HEK293 (cell line): ENCODE results near the gene SLC22A31.

Experiments used
- ZBTB26 ChIP-seq: fragments of 450-650 bp; formaldehyde crosslinking; optimal IDR thresholded peaks from 2 replicates; pipeline ENCODE3; 2016; ENCODE audit warnings: missing biosample characterization, mild to moderate bottlenecking, missing genetic modification characterization
- TF ChIP-seq, protein P1 (sequence below): fragments of 450-650 bp; formaldehyde crosslinking; IDR thresholded peaks from 2 replicates; pipeline ENCODE4 v1.5.1; 2016; ENCODE audit warnings: missing biosample characterization, missing genetic modification characterization

GRCh38 chr16:89161763-89162713 lies 38.3 kb downstream of the SLC22A31 start:
- no peak for TF ChIP-seq ZBTB26 (tag by site-specific recombination)
- TF ChIP-seq, protein P1, sequence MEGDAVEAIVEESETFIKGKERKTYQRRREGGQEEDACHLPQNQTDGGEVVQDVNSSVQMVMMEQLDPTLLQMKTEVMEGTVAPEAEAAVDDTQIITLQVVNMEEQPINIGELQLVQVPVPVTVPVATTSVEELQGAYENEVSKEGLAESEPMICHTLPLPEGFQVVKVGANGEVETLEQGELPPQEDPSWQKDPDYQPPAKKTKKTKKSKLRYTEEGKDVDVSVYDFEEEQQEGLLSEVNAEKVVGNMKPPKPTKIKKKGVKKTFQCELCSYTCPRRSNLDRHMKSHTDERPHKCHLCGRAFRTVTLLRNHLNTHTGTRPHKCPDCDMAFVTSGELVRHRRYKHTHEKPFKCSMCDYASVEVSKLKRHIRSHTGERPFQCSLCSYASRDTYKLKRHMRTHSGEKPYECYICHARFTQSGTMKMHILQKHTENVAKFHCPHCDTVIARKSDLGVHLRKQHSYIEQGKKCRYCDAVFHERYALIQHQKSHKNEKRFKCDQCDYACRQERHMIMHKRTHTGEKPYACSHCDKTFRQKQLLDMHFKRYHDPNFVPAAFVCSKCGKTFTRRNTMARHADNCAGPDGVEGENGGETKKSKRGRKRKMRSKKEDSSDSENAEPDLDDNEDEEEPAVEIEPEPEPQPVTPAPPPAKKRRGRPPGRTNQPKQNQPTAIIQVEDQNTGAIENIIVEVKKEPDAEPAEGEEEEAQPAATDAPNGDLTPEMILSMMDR (tag by site-specific recombination) = no peak
